Measurements from ENCODE around the gene TLR7. TPM values are rescaled to one million over a fixed set of nuclear protein-coding genes. Genes with fewer than 3 reads are reported as not detected.
A peak's percentile ranks its signal among the peaks of the same experiment; 100 is the strongest.

The TLR7 gene
- total RNA-seq, 3 donors from 2014 or later (not counting 1 experiment from before 2014, with no cell fraction given) = 0.14 to 0.73 (median 0.55) TPM

DNA sequence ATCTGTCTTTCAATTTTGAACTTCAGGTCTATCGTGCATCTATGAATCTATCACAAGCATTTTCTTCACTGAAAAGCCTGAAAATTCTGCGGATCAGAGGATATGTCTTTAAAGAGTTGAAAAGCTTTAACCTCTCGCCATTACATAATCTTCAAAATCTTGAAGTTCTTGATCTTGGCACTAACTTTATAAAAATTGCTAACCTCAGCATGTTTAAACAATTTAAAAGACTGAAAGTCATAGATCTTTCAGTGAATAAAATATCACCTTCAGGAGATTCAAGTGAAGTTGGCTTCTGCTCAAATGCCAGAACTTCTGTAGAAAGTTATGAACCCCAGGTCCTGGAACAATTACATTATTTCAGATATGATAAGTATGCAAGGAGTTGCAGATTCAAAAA, 19.7 kb downstream of the TLR7 start:
- no peak overlapping the region for H3K4me3 Mint-ChIP-seq
- no peaks in the 10 kb centered on the region for H3K9me3 ChIP-seq (ENCODE audit: control insufficient read depth, insufficient read depth, low read length)
- WGBS (ENCODE audit: insufficient coverage) = 92% methylated on average over 2 of the region's 3 CpGs
- intact Hi-C loops (cut with micrococcal nuclease) = no loop called here
- no peak for DNase-seq
- H3K27ac Mint-ChIP-seq = no peak overlapping the region
- no peak overlapping the region for H3K4me3 ChIP-seq (ENCODE audit: low read length)
- H3K4me1 Mint-ChIP-seq = peaks cover 15 to 19% of the 10 kb centered on the region in 2 donors
- no peaks in the 10 kb centered on the region for H3K36me3 ChIP-seq (ENCODE audit: control insufficient read depth, insufficient read depth, low read length)
- no peaks in the 10 kb centered on the region for H3K27me3 ChIP-seq (ENCODE audit: control insufficient read depth, insufficient read depth, low read length)
- no peaks in the 10 kb centered on the region for H3K9me3 Mint-ChIP-seq
- TF ChIP-seq, protein P1, sequence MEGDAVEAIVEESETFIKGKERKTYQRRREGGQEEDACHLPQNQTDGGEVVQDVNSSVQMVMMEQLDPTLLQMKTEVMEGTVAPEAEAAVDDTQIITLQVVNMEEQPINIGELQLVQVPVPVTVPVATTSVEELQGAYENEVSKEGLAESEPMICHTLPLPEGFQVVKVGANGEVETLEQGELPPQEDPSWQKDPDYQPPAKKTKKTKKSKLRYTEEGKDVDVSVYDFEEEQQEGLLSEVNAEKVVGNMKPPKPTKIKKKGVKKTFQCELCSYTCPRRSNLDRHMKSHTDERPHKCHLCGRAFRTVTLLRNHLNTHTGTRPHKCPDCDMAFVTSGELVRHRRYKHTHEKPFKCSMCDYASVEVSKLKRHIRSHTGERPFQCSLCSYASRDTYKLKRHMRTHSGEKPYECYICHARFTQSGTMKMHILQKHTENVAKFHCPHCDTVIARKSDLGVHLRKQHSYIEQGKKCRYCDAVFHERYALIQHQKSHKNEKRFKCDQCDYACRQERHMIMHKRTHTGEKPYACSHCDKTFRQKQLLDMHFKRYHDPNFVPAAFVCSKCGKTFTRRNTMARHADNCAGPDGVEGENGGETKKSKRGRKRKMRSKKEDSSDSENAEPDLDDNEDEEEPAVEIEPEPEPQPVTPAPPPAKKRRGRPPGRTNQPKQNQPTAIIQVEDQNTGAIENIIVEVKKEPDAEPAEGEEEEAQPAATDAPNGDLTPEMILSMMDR (IDR thresholded peaks at IDR 0.05) = no peak
- ATAC-seq = no peak
- H3K27me3 Mint-ChIP-seq (ENCODE audit: low read depth in 2 of 2) = peaks cover 0 to 12% of the 10 kb centered on the region in 2 donors
- peaks cover 14% of the 10 kb centered on the region for H3K4me1 ChIP-seq (ENCODE audit: control insufficient read depth, insufficient read depth, low read length)
- H3K36me3 Mint-ChIP-seq = no peaks in the 10 kb centered on the region
- H3K27ac ChIP-seq (ENCODE audit: low read length) = no peak overlapping the region

DNA sequence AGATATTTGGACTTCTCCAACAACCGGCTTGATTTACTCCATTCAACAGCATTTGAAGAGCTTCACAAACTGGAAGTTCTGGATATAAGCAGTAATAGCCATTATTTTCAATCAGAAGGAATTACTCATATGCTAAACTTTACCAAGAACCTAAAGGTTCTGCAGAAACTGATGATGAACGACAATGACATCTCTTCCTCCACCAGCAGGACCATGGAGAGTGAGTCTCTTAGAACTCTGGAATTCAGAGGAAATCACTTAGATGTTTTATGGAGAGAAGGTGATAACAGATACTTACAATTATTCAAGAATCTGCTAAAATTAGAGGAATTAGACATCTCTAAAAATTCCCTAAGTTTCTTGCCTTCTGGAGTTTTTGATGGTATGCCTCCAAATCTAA, 20.3 kb downstream of the TLR7 start:
- no peaks in the 10 kb centered on the region for H3K27me3 ChIP-seq (ENCODE audit: control insufficient read depth, insufficient read depth, low read length)
- Mint-ChIP-seq H3K27ac (no peak overlapping the region), H3K4me1 (peaks cover 19 to 22% of the 10 kb centered on the region in 2 donors), H3K27me3 (ENCODE audit: low read depth in 2 of 2) (peaks cover 0 to 15% of the 10 kb centered on the region in 2 donors), H3K36me3 (no peaks in the 10 kb centered on the region), H3K4me3 (no peak overlapping the region), H3K9me3 (no peaks in the 10 kb centered on the region)
- ATAC-seq (no peak), DNase-seq (no peak)
- no peaks in the 10 kb centered on the region for H3K36me3 ChIP-seq (ENCODE audit: control insufficient read depth, insufficient read depth, low read length)
- intact Hi-C loops (cut with micrococcal nuclease) = no loop called here
- H3K4me3 ChIP-seq (ENCODE audit: low read length) = no peak overlapping the region
- no peaks in the 10 kb centered on the region for H3K9me3 ChIP-seq (ENCODE audit: control insufficient read depth, insufficient read depth, low read length)
- H3K27ac ChIP-seq (ENCODE audit: low read length) = no peak overlapping the region
- no CpG with 5 or more reads among the region's 2 CpGs for WGBS (ENCODE audit: insufficient coverage)
- TF ChIP-seq, protein P1 (IDR thresholded peaks at IDR 0.05) = no peak
- peaks cover 20% of the 10 kb centered on the region for H3K4me1 ChIP-seq (ENCODE audit: control insufficient read depth, insufficient read depth, low read length)

DNA sequence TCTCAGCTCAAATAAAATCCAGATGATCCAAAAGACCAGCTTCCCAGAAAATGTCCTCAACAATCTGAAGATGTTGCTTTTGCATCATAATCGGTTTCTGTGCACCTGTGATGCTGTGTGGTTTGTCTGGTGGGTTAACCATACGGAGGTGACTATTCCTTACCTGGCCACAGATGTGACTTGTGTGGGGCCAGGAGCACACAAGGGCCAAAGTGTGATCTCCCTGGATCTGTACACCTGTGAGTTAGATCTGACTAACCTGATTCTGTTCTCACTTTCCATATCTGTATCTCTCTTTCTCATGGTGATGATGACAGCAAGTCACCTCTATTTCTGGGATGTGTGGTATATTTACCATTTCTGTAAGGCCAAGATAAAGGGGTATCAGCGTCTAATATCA, 20.9 kb downstream of the TLR7 start:
- peaks cover 0 to 20% of the 10 kb centered on the region in 2 donors for H3K27me3 Mint-ChIP-seq (ENCODE audit: low read depth in 2 of 2)
- peaks cover 25% of the 10 kb centered on the region for H3K4me1 ChIP-seq (ENCODE audit: control insufficient read depth, insufficient read depth, low read length)
- no peak overlapping the region for H3K4me3 Mint-ChIP-seq
- no peak for DNase-seq
- intact Hi-C loops (cut with micrococcal nuclease) = no loop called here
- 60% methylated on average over 3 of the region's 3 CpGs for WGBS (ENCODE audit: insufficient coverage)
- H3K9me3 ChIP-seq (ENCODE audit: control insufficient read depth, insufficient read depth, low read length) = no peaks in the 10 kb centered on the region
- no peaks in the 10 kb centered on the region for H3K36me3 Mint-ChIP-seq
- no peak overlapping the region for H3K27ac Mint-ChIP-seq
- no peaks in the 10 kb centered on the region for H3K9me3 Mint-ChIP-seq
- no peak for ATAC-seq
- H3K36me3 ChIP-seq (ENCODE audit: control insufficient read depth, insufficient read depth, low read length) = no peaks in the 10 kb centered on the region
- H3K4me3 ChIP-seq (ENCODE audit: low read length) = no peak overlapping the region
- TF ChIP-seq, protein P1 (IDR thresholded peaks at IDR 0.05) = no peak
- no peak overlapping the region for H3K27ac ChIP-seq (ENCODE audit: low read length)
- H3K4me1 Mint-ChIP-seq = peaks cover 23 to 26% of the 10 kb centered on the region in 2 donors
- H3K27me3 ChIP-seq (ENCODE audit: control insufficient read depth, insufficient read depth, low read length) = no peaks in the 10 kb centered on the region

DNA sequence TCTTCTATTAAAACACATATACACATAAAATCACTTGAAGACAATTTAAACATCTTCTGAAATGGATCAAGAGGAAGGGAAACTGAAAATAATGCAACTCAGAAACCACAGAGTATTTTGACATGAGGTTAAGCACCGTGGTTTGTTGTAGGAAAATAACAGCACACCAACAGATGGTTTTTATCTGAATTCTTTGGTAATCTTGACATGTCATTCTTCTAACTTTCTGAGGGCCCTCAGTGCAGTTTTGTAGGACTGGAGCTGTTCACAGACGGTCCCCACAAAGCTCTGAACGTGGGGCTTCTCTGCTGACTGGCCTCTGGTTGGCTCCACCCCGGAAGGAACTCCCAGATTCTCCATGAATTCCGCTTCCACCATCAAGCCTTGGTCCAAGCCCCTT, 23.6 kb downstream of the TLR7 start:
- ATAC-seq (peak; percentile 29 to 47 (median 43)), DNase-seq (peak in 1 of 2 donors; percentile 4)
- no peaks in the 10 kb centered on the region for H3K36me3 ChIP-seq (ENCODE audit: control insufficient read depth, insufficient read depth, low read length)
- no peaks in the 10 kb centered on the region for H3K27me3 ChIP-seq (ENCODE audit: control insufficient read depth, insufficient read depth, low read length)
- TF ChIP-seq, protein P1 (IDR thresholded peaks at IDR 0.05) = no peak
- Mint-ChIP-seq H3K9me3 (no peaks in the 10 kb centered on the region), H3K36me3 (no peaks in the 10 kb centered on the region), H3K4me1 (peaks cover 26 to 29% of the 10 kb centered on the region in 2 donors), H3K27me3 (ENCODE audit: low read depth in 2 of 2) (peaks cover 0 to 20% of the 10 kb centered on the region in 2 donors), H3K4me3 (peak overlapping the region; percentile 40), H3K27ac (peak overlapping the region; percentile 67 to 69)
- 23% methylated on average over 5 of the region's 5 CpGs for WGBS (ENCODE audit: insufficient coverage)
- H3K4me1 ChIP-seq (ENCODE audit: control insufficient read depth, insufficient read depth, low read length) = peaks cover 29% of the 10 kb centered on the region
- intact Hi-C loops (cut with micrococcal nuclease) = no loop called here
- no peak overlapping the region for H3K4me3 ChIP-seq (ENCODE audit: low read length)
- no peaks in the 10 kb centered on the region for H3K9me3 ChIP-seq (ENCODE audit: control insufficient read depth, insufficient read depth, low read length)
- peak overlapping the region; percentile 41 for H3K27ac ChIP-seq (ENCODE audit: low read length)

Measured in natural killer cell (primary cell).